ENCODE data around the gene LYSMD4. TPM values are rescaled to one million over a fixed set of nuclear protein-coding genes. Genes with fewer than 3 reads are reported as not detected.
A peak's percentile ranks its signal among the peaks of the same experiment; 100 is the strongest.

The LYSMD4 gene
- total and polyA plus RNA-seq, 2 of the 13 experiments (the other 11 are each of a cell fraction or from before 2014, with no cell fraction given) = 7.4 to 8.5 TPM

DNA sequence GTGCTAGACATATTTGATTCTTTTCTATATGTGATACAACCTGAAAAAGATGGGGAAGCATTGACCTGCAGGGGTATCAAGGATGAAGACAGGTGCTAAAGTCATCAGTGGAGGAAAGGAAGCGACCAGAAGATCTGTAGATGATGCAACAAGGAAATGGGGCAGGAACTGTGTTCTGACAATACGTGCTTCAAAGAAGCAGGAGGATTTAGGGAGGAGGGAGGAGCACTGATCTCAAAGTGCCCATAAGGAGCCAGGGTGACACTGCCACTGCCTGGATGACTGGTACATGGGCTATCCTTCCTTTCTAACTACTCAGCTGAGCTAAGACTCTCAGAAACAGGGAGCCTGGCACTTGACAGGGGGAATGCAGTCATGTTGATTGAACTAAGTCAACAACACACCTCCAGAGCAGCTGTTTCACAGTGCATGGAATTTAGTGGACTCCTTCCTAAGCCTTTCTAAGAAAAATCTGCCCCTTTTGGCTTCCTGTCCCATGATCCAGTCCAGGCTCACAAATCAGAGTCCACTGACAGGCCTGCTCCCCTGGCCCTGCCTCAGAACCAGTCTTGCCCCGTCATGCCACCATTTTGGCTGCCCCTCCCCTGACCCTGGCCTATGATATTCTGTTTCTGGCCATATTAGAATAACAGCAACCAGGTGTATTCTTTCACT is 12.0 kb downstream of the LYSMD4 start:
- no peak overlapping the region for H3K4me3 ChIP-seq (replicated peaks in 1 of 3; ENCODE audit: insufficient read depth in 1 of 3, low read depth in 2 of 3, low read length in 3 of 3)
- ATAC-seq = peak; percentile 54
- in situ Hi-C loops (cut with HindIII; ENCODE audit: extremely low pct_ligation_motif_present, low pct_unique_long_range_greater_than_20kb) (loop anchor here (25.0 kb wide), 1 partner anchor 309 kb away; no protein-coding TSS in a partner anchor), intact Hi-C loops (cut with micrococcal nuclease; ENCODE audit: unreplicated experiment) (no loop called here)
- H2AFZ ChIP-seq (ENCODE audit: low read length) = no peak overlapping the region
- H3K79me2 ChIP-seq (ENCODE audit: insufficient read depth, low read length) = no peaks in the 10 kb centered on the region
- no peak overlapping the region for H3K9ac ChIP-seq (ENCODE audit: insufficient read depth, low read depth, low read length)
- no peaks in the 10 kb centered on the region for H4K20me1 ChIP-seq (ENCODE audit: insufficient read depth, low read length)
- H3K4me2 ChIP-seq (ENCODE audit: low read depth, low read length) = no peak overlapping the region
- no peak overlapping the region for H3K27ac ChIP-seq (ENCODE audit: extremely low read length, insufficient read depth, low read length)
- ChIA-PET POLR2A (no interaction called here), CTCF (ENCODE audit: low intra/inter-chr PET ratio, low total read pairs) (no interaction called here)
- peaks cover 15% of the 10 kb centered on the region for H3K4me1 ChIP-seq (ENCODE audit: insufficient read depth, low read length)
- no peak for FAIRE-seq
- DNase-seq (ENCODE audit: low spot score) = peak; percentile 17
- H3K9me3 ChIP-seq (ENCODE audit: low read length) = no peaks in the 10 kb centered on the region
- no TSS peak for BruUV-seq (replicated peaks)
- H3K36me3 ChIP-seq (replicated peaks in 1 of 2; ENCODE audit: control insufficient read depth in 1 of 2, insufficient read depth in 2 of 2, low read length in 2 of 2) = no peaks in the 10 kb centered on the region
- WGBS (ENCODE audit: low lambda C conversion rate) = 89% methylated on average over 3 of the region's 3 CpGs
- no peaks in the 10 kb centered on the region for H3K27me3 ChIP-seq (ENCODE audit: control insufficient read depth in 1 of 2, insufficient read depth in 2 of 2, low read length in 2 of 2)
- TF ChIP-seq, protein P1, sequence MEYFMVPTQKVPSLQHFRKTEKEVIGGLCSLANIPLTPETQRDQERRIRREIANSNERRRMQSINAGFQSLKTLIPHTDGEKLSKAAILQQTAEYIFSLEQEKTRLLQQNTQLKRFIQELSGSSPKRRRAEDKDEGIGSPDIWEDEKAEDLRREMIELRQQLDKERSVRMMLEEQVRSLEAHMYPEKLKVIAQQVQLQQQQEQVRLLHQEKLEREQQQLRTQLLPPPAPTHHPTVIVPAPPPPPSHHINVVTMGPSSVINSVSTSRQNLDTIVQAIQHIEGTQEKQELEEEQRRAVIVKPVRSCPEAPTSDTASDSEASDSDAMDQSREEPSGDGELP (IDR thresholded peaks at IDR 0.05; ENCODE audit: borderline replicate concordance, low read depth) = peak; percentile 72; the same call in 1 of the 2 replicates
- peak; percentile 89 for TF ChIP-seq ZNF263 (CRISPR knock-in tag; IDR thresholded peaks at IDR 0.05)
- TF ChIP-seq CEBPG (CRISPR knock-in tag; IDR thresholded peaks at IDR 0.05) = no peak
- TF ChIP-seq BCL6 (CRISPR knock-in tag; IDR thresholded peaks at IDR 0.05) = peak; percentile 69
- no peak for TF ChIP-seq ZNF777 (CRISPR knock-in tag; IDR thresholded peaks at IDR 0.05)
- TF ChIP-seq FOXA1 (IDR thresholded peaks at IDR 0.05) = no peak
- peak; percentile 65; the same call in 1 of the 2 replicates for TF ChIP-seq FOXA1 (CRISPR knock-in tag; IDR thresholded peaks at IDR 0.05)
- TF ChIP-seq TEAD3 (CRISPR knock-in tag; optimal IDR thresholded peaks at IDR 0.05; ENCODE audit: borderline replicate concordance) = peak; percentile 16
- TF ChIP-seq ZNF670 (CRISPR knock-in tag; IDR thresholded peaks at IDR 0.05; ENCODE audit: borderline replicate concordance) = no peak
- TF ChIP-seq ZNF224 (CRISPR knock-in tag; IDR thresholded peaks at IDR 0.05) = no peak
- no peak for TF ChIP-seq SAFB2 (CRISPR knock-in tag; IDR thresholded peaks at IDR 0.05; ENCODE audit: borderline replicate concordance, low read depth)

Data from HepG2 (cell line).